Activated T-cell treated with anti-CD3 and anti-CD28 coated beads, Interleukin-2, amount 50 U/mL, for 48 hours (primary cell): Measurements from ENCODE around the gene EDC4.
"Not testable (repeated sequence)": the region's sequence is repeated elsewhere in the genome, so short reads cannot be mapped to it uniquely, and the experiment has no call there.

ENCODE experiments used
- DNase-seq, 2 experiments: peaks; one replicate each; pipeline ENCODE4 v3.0.0-alpha.2; 2020

Gene EDC4

GRCh38 chr16:67853670-67854069, 19.2 kb upstream of the EDC4 start:
- DNase-seq: no peak

DNA sequence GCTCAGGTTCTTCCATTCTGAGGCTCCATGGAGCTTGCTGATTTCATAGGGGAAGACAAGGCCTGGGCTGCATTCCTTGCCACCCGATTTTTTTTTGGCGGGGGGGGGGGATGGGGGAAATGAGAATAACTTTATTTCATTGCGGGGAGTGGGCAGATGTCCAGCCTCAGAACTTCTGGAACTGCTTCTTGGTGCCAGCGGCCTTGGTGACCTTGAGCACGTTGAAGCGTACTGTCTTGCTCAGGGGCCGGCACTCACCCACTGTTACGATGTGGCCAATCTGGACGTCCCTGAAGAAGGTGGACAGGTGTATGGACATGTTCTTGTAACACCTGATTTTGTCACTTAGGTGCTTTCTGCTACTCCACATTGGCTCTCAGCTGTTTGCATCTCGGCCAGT, 17.1 kb upstream of the EDC4 start:
- no peak for DNase-seq

- no peak for DNase-seq
These were observed 15.8 kb upstream of the EDC4 start for GRCh38 chr16:67856927-67857546.

DNA sequence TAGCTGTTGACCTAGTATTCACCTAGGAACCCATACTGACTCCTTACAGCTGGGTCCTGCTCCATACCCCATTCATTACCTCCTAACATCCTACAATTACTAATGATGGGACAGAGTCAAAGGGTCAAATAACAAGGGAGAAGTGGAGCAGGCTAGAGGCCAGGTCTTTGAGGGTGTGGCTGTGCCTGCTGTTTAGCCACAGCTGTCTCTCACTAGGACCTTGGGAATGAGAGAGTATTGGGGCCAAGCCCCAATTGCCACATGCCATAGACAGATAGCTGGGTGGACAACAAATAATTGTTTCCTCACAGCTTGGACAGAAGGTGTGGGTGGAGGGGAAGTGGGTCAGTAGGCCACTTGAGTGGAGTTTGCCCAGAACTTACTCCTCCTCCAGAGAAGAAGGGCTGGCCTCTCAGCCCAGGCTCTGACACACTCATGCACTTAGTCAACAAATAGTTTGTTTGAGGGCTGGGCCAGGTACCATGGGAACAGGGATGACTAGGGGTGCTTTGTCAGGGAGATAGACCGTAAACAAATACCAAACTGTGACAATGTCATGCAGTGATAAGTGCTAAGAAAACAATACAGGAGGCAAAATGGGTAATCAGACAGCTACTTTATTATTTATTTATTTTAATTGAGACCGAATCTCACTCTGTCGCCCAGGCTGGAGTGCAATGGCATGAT, 15.2 kb upstream of the EDC4 start:
- DNase-seq: peak; percentile 36 to 42

DNA sequence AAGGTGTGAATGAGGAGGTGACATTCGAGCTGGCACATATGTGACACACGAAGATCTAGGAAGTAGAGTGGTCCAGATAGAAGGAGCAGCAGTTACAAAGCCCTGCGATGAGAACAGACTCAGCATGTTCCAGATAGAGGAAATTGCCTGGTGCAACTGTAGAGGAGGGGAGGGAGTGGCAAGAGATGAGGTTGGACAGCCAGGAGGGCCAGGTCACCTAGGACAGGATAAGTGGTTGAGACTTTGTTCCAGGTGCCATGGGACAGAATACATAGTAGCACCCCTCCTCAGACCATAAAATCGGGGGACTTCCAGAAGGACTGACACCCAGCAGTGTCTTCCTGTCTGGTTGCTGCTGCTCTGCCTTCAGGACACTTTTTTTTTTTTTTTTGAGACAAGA, 14.4 kb upstream of the EDC4 start:
- no peak for DNase-seq

DNA sequence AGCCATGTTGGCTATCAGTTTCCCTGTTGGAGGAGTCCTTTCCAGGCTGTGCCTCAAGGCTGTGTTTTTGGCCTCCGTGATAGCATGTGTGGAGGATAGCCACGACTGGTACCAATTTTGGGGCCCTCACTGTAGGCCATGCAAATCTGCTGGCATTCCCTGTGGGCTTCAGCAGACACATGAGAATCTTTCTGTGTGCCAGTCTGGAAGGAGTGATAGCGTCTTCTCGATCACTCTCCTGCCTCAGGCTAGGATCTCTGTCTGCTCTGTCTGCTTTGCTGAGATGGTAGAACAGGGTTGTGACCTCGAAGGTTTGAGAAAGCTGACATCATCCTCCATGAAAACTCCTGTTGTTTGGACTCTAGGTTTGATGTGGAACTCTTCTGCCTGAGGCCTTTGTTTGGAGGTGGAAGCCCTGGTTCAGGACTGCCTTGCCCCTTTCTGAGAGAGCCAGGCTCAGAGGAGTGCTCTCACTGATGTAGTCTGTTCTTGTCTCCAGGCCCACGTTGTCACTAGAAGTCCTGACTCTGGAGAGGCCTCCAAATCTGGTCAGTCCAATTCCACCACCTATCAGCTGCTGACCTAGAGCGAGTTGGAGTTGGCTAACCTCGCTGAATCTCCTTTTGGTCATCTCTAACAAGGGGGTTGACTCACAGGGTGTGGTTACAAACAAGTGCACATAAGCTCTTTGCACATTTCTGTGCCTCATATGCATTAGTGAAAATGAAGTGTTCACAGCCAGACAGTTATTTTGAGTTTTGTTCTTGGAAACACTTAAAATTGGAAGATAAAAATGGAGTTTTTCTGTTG, 12.1 kb upstream of the EDC4 start:
- no peak for DNase-seq

DNA sequence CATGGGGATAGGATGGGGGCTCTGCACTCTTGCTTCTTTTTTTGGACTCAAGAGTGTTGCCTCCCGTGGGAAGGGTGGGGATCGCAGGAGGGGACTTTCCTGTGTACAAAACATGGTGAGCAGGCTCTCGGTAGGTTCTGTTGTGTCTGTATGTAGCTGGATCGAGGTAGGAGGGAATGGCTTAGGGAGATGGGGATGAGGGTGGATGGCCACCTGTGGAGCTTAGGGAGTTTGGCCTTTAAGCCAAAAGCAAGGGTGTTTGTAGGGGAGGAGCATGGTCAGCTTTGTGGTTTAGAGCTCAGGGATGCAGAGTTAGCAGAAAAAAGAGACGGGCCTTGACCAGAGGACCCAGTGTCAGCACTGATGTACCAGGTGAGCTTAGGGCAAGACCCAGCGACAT, 11.0 kb upstream of the EDC4 start:
- DNase-seq: no peak

DNA sequence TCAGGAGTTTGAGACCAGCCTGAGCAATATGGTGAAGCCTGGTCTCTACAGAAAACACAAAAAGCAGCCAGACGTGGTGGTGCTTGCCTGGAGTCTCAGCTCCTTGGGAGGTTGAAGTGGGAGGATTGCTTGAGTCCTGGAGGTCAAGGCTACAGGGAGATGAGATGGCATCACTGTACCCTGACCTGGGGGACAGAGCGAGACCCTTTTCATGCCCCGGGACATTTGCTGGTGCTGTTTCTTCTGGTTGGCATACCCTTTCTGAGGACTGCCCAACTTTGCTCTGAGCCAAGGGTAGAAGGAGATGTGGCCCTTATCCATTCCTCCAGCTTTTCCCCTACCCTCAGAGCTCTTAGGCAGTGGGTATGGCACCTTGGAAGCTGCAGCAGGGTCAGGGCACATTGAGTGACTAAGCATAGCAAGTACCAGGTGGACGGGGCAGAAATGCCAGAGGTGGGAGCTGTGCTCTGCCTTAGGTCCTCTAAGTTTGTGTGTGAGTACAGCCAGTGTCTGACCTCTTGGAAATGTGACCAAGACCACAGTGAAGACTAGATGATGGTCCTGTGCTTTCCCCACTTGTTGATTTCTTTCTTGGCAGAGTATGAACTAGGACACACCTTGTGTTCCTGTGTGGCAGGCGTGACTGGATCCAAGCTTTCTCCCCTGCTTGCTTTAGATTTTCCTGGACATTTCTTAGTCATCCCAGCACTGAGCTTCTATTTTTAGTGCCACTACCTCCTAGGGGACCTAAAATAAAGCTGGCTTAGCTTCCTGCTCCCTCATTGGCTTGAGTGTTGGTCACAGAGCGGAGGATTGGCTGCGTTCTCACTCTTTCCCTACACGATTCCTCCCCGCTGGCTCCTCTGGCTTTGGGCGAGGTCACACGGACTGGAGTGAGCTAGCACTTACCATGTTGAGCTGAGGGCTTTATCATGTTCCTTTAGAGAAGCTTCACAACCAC, 9.9 kb upstream of the EDC4 start:
- no peak for DNase-seq

- not testable (repeated sequence) for DNase-seq
These were observed 8.8 kb upstream of the EDC4 start for GRCh38 chr16:67864044-67864443.

GRCh38 chr16:67864594-67864993, 8.3 kb upstream of the EDC4 start:
- DNase-seq: no peak

GRCh38 chr16:67865318-67865717, 7.5 kb upstream of the EDC4 start:
- no peak for DNase-seq

- DNase-seq: no peak
These were observed 4.6 kb upstream of the EDC4 start for GRCh38 chr16:67868290-67868689.

- no peak for DNase-seq
These were observed 3.2 kb upstream of the EDC4 start for GRCh38 chr16:67869653-67870052.

DNA sequence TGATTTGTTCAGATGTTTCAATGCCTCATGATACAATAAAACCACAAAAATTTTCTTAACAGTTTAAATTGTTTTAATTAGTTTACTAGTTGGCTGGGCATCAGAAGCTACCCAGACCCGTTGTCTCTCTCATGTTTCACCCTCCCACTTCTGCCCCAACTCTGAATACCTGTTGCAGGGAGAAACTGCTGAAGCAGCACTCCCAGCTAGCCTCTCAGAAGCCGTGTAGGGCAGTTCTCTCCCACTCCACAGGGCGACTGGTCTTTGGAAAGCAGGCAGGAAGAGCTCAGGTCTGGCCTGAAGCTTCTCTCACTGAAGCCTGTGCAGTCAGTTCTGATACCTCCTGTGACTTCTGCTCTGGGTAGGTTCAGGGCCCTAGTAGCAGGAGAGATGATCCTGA, 1.6 kb upstream of the EDC4 start:
- DNase-seq: no peak

- DNase-seq: no peak
These were observed 671 bp upstream of the EDC4 start for GRCh38 chr16:67872131-67872630.

GRCh38 chr16:67873435-67874370, 851 bp downstream of the EDC4 start:
- peak in 1 of 2 experiments; percentile 25 for DNase-seq

DNA sequence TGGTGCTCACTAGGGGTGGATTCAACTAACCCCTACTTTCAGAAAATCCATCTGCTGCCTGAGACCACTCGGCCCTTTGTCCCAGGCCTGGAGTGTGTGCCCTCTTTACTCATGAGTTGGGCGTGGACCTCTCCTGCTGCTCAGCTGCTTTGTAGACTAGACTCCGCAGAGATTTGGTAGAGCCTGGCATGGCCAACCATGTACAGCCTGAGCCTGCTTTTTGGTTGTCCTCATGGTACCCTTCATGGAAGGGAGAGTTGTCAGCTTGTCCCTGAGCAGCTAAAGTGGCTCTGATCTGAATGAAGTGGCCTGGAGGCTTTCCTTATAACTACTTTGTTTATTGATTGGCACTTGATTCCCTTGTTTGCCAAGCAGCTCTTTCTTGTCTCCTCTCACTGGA, 1.5 kb downstream of the EDC4 start:
- no peak for DNase-seq

DNA sequence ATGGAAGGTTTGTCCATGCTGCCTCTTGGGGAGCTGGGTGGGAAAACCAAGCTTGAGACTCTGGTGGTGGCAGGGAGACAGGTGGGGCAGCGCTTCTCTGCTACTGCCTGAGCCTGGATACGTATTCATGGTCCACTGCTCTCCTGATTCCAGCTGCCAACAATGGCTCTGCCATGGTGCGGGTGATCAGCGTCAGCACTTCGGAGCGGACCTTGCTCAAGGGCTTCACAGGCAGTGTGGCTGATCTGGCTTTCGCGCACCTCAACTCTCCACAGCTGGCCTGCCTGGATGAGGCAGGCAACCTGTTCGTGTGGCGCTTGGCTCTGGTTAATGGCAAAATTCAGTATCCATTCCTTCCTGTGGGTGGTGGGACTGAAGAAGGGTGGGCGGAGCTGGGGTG, 4.2 kb downstream of the EDC4 start:
- DNase-seq: no peak

DNA sequence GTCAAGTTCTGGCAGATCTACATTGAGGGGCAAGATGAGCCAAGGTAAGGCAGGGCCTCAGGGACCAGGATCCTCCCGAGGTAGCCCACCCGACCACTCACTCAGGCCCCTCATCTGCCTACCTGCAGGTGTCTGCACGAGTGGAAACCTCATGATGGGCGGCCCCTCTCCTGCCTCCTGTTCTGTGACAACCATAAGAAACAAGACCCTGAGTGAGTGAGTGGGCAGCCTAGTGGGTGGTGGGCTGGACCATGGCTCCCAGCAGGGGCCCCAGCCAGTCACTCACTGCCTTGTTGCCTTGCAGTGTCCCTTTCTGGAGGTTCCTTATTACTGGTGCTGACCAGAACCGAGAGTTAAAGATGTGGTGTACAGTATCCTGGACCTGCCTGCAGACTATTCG, 5.4 kb downstream of the EDC4 start:
- no peak for DNase-seq

DNA sequence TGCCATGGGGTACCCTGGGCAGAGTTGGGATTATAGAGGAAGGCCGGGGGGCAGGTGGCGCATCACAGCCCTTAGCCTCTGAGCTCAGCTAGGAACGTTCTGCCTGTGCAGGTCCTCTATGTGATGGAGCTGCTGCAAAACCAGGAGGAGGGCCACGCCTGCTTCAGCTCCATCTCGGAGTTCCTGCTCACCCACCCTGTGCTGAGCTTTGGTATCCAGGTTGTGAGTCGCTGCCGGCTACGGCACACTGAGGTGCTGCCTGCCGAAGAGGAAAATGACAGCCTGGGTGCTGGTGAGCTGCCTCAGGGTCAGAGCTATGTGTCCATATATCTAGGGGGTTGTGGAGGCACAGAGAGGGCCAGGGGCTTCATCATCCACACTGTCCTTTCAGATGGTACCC, 6.0 kb downstream of the EDC4 start:
- no peak for DNase-seq

DNA sequence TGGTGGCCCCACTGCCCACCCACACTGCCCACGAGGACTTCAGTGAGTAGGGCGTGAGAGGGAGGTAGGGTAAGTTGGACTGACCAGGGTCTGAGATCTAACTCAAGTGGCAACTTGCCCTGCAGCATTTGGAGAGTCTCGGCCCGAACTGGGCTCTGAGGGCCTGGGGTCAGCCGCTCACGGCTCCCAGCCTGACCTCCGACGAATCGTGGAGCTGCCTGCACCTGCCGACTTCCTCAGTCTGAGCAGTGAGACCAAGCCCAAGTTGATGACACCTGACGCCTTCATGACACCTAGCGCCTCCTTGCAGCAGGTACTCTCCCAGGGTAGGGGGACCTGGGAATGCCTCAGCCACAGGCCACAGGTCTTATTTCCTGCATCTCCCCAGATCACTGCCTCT, 6.6 kb downstream of the EDC4 start:
- DNase-seq: no peak

- DNase-seq: no peak
These were observed 7.1 kb downstream of the EDC4 start for GRCh38 chr16:67879936-67880335.
